Spinal cord (tissue), 10 donors: ENCODE data around the gene LOXHD1. TPM values are rescaled to one million over a fixed set of nuclear protein-coding genes. Genes with fewer than 3 reads are reported as not detected.

Source experiments
- DNase-seq, 6 donors: peaks; one replicate each; pipeline versions ENCODE4 v3.0.0 to v3.0.0-alpha.2; 2013 to 2015; ENCODE audit warnings: low spot score in 6 of 6, low read depth in 4 of 6
- H3K27ac ChIP-seq: one replicate; pipeline ENCODE4 v1.5.1; 2013; ENCODE audit warnings: low read depth, low read length, control low read depth
- H3K27me3 ChIP-seq: one replicate; pipeline ENCODE4 v1.6.1; 2013; ENCODE audit warnings: low read length; ENCODE audit not compliant: control insufficient read depth, insufficient read depth
- H3K36me3 ChIP-seq: one replicate; pipeline ENCODE4 v1.6.1; 2013; ENCODE audit warnings: low read length; ENCODE audit not compliant: control insufficient read depth, insufficient read depth
- H3K4me1 ChIP-seq: one replicate; pipeline ENCODE4 v1.6.1; 2013; ENCODE audit warnings: low read length; ENCODE audit not compliant: control insufficient read depth, insufficient read depth
- H3K4me3 ChIP-seq: one replicate; pipeline ENCODE4 v1.5.1; 2013; ENCODE audit warnings: low read depth, low read length, control low read depth
- H3K9me3 ChIP-seq: one replicate; pipeline ENCODE4 v1.6.1; 2013; ENCODE audit warnings: low read length; ENCODE audit not compliant: control insufficient read depth, insufficient read depth
- WGBS: methylation state at CpG from one replicate; pipeline ENCODE4 v1.1.5; 2013; ENCODE audit warnings: missing lambda C conversion rate; ENCODE audit not compliant: insufficient coverage; 5-methylcytosine and 5-hydroxymethylcytosine counted together
- polyA plus RNA-seq, 2 donors: library from polyadenylated mRNA; unstranded; fragments of 120-200 nt; gene quantifications; one replicate each; pipeline ENCODE4 v1.2.1, GENCODE V29; 2013; ENCODE audit not compliant: insufficient read length in 2 of 2
- total RNA-seq, 2 donors: library from RNA; depleted of rRNA in 1 of 2; stranded (reverse); fragments of 120-200 nt in 1 of 2; fragments of >200 nt in 1 of 2; gene quantifications; one replicate each; pipeline versions ENCODE4 v1.2.3 to v1.2.4, GENCODE V29; 2013 to 2014
- donor health status: healthy.

Gene LOXHD1
- total and polyA plus RNA-seq, 4 donors: 0.14 to 0.29 (median 0.21) TPM

- peaks cover 6% of the 10 kb centered on the region for H3K4me1 ChIP-seq
- WGBS: 89% methylated on average over 35 of the region's 37 CpGs
- H3K4me3 ChIP-seq: no peak overlapping the region
- no peak for DNase-seq
- no peaks in the 10 kb centered on the region for H3K9me3 ChIP-seq
- H3K27ac ChIP-seq: no peak overlapping the region
- no peaks in the 10 kb centered on the region for H3K36me3 ChIP-seq
- no peaks in the 10 kb centered on the region for H3K27me3 ChIP-seq
Observed at GRCh38 chr18:46559946-46560670, 96.9 kb downstream of the LOXHD1 start.

GRCh38 chr18:46559296-46559695 lies 97.7 kb downstream of the LOXHD1 start:
- Histone ChIP-seq H3K4me3 (no peak overlapping the region), H3K9me3 (no peaks in the 10 kb centered on the region), H3K27me3 (no peaks in the 10 kb centered on the region), H3K27ac (no peak overlapping the region), H3K36me3 (no peaks in the 10 kb centered on the region), H3K4me1 (peaks cover 2% of the 10 kb centered on the region)
- 95% methylated on average over 9 of the region's 9 CpGs for WGBS
- no peak for DNase-seq

- no peak overlapping the region for H3K4me3 ChIP-seq
- H3K27me3 ChIP-seq: no peaks in the 10 kb centered on the region
- no peaks in the 10 kb centered on the region for H3K9me3 ChIP-seq
- H3K36me3 ChIP-seq: no peaks in the 10 kb centered on the region
- WGBS: 89% methylated on average over 10 of the region's 10 CpGs
- DNase-seq: no peak
- H3K4me1 ChIP-seq: no peaks in the 10 kb centered on the region
- H3K27ac ChIP-seq: no peak overlapping the region
Observed at GRCh38 chr18:46556590-46557206, 100.3 kb downstream of the LOXHD1 start.

- WGBS: no CpG with 5 or more reads among the region's 4 CpGs
- Histone ChIP-seq H3K4me1 (no peaks in the 10 kb centered on the region), H3K27ac (no peak overlapping the region), H3K27me3 (no peaks in the 10 kb centered on the region), H3K9me3 (no peaks in the 10 kb centered on the region), H3K36me3 (no peaks in the 10 kb centered on the region), H3K4me3 (no peak overlapping the region)
- DNase-seq: no peak
Observed at GRCh38 chr18:46555724-46556123, 101.3 kb downstream of the LOXHD1 start.

DNA sequence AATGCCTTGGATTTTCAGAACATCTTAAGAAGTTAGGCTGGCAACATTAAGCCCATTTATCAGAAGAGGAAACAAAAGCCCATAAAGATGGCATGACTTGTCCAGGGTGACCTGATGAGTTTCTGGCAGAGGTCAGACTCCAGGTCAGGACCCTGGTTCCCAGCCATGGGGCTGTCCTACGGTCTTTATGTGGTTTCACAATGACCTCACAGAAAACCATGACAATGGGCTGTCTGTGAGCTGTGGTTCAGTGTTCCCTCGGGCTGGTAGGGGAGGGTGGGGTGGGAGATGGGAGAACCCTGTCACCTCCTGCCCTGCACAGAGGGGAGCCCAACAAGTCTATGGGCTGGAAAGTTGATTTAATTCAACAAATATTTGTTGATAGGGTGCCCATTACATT lies 101.8 kb downstream of the LOXHD1 start:
- Histone ChIP-seq H3K4me3 (no peak overlapping the region), H3K27me3 (no peaks in the 10 kb centered on the region), H3K9me3 (no peaks in the 10 kb centered on the region), H3K36me3 (no peaks in the 10 kb centered on the region), H3K4me1 (no peaks in the 10 kb centered on the region), H3K27ac (no peak overlapping the region)
- WGBS: 18% methylated on average over 2 of the region's 2 CpGs
- DNase-seq: peak in 1 of 6 donors; percentile 14

DNA sequence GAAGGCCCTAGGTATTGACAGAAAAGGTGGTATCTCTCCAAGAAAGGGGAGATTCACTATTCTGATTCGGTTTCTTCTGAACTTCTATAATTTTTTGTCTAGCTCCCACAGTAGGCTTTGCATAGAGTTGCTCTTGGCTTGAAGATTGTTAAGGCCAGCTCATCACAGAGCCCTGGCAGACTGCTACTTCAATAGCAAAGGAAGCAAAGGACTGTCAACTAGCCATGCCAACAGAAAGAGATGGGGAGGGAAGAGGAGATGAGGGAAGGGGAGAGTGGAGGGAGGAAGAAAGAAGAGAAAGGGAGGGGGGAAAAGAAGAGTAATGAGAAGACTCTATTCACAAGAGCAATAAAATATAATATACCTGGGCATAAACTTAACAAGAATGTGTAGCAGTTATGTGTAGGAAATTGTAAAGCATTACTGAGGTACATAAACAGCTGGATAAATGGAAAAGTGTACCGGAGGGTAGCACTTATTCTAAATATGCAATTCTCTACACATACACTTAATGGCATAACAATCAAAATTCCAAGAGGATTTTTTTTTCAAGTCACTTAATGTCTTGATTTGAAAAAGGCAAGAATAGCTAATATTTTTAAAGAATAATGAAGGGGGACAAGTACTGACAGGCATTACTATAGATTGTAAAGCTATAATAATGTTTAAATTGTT lies 102.5 kb downstream of the LOXHD1 start:
- WGBS: 86% methylated on average over 1 of the region's 2 CpGs
- no peaks in the 10 kb centered on the region for H3K36me3 ChIP-seq
- H3K4me1 ChIP-seq: no peaks in the 10 kb centered on the region
- H3K27ac ChIP-seq: no peak overlapping the region
- no peaks in the 10 kb centered on the region for H3K9me3 ChIP-seq
- H3K27me3 ChIP-seq: no peaks in the 10 kb centered on the region
- H3K4me3 ChIP-seq: no peak overlapping the region
- DNase-seq: peak in 1 of 6 donors; percentile 86

DNA sequence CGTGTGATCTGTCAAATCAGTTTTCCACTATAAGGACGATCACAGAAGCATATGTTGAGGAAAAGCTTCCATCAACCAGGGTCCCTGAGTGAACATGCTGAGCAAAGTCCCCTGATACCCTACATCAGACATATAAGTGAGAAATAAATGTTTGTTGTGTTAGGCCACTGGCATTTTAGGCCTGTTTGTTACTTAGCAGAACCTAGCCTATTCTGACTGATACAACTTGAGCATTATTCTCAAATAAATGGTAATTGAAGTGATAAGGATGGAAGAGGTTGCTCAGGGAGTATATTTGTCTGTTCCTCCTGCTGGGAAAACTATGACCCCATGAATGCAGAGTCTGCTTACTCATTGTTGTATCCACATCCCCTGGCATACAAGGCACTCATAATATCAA lies 106.4 kb downstream of the LOXHD1 start:
- no peak for DNase-seq
- Histone ChIP-seq H3K27ac (no peak overlapping the region), H3K4me3 (no peak overlapping the region), H3K4me1 (no peaks in the 10 kb centered on the region), H3K9me3 (no peaks in the 10 kb centered on the region), H3K27me3 (no peaks in the 10 kb centered on the region), H3K36me3 (no peaks in the 10 kb centered on the region)
- WGBS: no CpG with 5 or more reads among the region's 2 CpGs

DNA sequence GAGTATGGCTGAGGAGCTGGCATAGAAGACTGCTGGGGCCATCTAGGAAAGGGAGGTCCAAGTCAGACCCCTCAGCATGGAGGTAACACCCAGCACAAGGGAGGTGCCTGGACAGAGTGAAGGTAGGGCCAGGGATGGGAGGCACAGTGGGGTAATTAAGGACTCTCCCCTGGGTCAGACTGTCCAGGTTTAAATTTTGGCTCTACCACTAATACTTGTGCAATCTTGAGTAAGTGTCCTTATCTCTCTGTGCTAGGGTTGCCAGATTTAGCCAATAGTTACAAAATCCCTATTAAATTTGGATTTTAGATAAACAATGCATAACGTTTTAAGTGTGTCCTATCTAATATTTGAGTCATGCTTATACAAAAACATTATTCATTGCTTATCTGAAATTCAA lies 109.5 kb downstream of the LOXHD1 start:
- no CpG with 5 or more reads among the region's 1 CpG for WGBS
- Histone ChIP-seq H3K27me3 (no peaks in the 10 kb centered on the region), H3K27ac (no peak overlapping the region), H3K4me3 (no peak overlapping the region), H3K9me3 (no peaks in the 10 kb centered on the region), H3K4me1 (no peaks in the 10 kb centered on the region), H3K36me3 (no peaks in the 10 kb centered on the region)
- DNase-seq: no peak

- Histone ChIP-seq H3K27ac (no peak overlapping the region), H3K9me3 (no peaks in the 10 kb centered on the region), H3K36me3 (no peaks in the 10 kb centered on the region), H3K4me1 (no peaks in the 10 kb centered on the region), H3K27me3 (no peaks in the 10 kb centered on the region), H3K4me3 (no peak overlapping the region)
- DNase-seq: no peak
Observed at GRCh38 chr18:46546111-46546640, 110.8 kb downstream of the LOXHD1 start.
